ENCODE measurements around the gene DPH2.

GRCh38 chr1:43930949-43931275 is 38.9 kb upstream of the DPH2 start:
- TF ChIP-seq POLR2A (IDR thresholded peaks at IDR 0.05) (no peak), CTCF (IDR thresholded peaks at IDR 0.05) (no peak), POLR2AphosphoS5 (IDR thresholded peaks at IDR 0.05) (no peak)
